Measurements from ENCODE around the gene ABCG8.

The ABCG8 gene

GRCh38 chr2:43796206-43796605 is 42.6 kb upstream of the ABCG8 start:
- Mint-ChIP-seq H3K27ac (no peak overlapping the region), H3K36me3 (ENCODE audit: low read depth) (peaks cover 38% of the 10 kb centered on the region), H3K4me1 (no peaks in the 10 kb centered on the region), H3K27me3 (ENCODE audit: low read depth, poor library complexity) (no peaks in the 10 kb centered on the region), H3K9me3 (no peaks in the 10 kb centered on the region), H3K4me3 (no peak overlapping the region)
- TF ChIP-seq, protein P1, sequence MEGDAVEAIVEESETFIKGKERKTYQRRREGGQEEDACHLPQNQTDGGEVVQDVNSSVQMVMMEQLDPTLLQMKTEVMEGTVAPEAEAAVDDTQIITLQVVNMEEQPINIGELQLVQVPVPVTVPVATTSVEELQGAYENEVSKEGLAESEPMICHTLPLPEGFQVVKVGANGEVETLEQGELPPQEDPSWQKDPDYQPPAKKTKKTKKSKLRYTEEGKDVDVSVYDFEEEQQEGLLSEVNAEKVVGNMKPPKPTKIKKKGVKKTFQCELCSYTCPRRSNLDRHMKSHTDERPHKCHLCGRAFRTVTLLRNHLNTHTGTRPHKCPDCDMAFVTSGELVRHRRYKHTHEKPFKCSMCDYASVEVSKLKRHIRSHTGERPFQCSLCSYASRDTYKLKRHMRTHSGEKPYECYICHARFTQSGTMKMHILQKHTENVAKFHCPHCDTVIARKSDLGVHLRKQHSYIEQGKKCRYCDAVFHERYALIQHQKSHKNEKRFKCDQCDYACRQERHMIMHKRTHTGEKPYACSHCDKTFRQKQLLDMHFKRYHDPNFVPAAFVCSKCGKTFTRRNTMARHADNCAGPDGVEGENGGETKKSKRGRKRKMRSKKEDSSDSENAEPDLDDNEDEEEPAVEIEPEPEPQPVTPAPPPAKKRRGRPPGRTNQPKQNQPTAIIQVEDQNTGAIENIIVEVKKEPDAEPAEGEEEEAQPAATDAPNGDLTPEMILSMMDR (IDR thresholded peaks at IDR 0.05): no peak
- no peak for DNase-seq

DNA sequence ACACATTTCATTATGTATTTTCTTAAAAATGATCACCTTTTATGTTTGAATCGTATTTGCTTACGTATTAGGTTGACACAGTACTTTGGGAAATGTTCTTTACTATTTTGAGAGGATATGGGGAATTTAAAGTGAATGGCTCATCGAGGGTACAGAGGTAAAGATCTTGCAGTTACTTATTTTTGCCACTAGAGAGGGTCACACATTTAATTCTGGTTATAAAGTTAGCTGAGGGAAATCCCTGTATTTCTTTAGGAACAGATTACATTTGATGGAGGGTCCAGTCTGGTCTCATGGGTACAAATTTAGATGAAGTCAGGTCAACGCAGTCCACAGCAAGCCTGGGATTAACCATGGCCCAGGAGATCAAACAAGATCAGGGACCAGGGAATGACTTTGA is 40.5 kb upstream of the ABCG8 start:
- Mint-ChIP-seq H3K27ac (no peak overlapping the region), H3K36me3 (ENCODE audit: low read depth) (peaks cover 26% of the 10 kb centered on the region), H3K4me3 (no peak overlapping the region), H3K27me3 (ENCODE audit: low read depth, poor library complexity) (no peaks in the 10 kb centered on the region), H3K9me3 (no peaks in the 10 kb centered on the region), H3K4me1 (no peaks in the 10 kb centered on the region)
- TF ChIP-seq, protein P1 (IDR thresholded peaks at IDR 0.05): peak; percentile 29
- DNase-seq: no peak

DNA sequence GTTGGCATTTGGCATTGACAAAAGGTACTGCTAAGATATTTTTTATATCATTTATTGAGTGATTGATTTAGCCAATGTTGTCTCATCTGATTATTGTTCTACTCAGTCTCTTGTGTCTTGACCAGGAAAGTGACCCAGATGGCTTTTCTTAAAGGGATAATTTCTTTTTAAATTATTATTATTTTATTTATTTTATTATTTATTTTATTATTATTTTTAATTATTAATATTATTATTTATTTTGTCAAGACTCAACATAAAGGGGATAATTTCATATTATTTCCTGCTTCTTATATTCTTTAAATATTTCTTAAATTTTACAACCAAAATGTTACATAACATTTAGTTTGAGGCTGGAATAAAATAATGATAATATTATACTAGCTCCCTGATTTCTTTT is 37.9 kb upstream of the ABCG8 start:
- Mint-ChIP-seq H3K27ac (no peak overlapping the region), H3K36me3 (ENCODE audit: low read depth) (peaks cover 12% of the 10 kb centered on the region)

DNA sequence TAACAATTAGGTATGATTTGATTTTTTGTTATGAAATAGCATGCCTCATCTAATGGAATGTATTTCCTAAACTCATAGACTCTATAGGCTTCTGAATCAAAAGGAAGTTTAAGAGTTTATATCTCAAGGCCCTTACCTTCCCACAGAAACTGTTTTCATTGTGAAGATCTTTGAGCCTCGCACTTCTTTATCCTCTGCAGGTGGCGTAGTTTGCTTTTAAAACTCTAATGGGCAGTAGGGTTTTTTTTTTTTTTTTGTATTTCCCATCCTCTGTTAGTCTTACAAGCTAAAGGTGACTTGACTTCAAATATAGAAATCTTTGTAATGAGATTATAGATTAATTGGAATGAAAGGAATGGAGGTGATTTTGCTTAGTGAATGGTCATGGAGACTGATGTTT is 36.6 kb upstream of the ABCG8 start:
- no peak for DNase-seq
- Mint-ChIP-seq H3K4me1 (no peaks in the 10 kb centered on the region), H3K4me3 (no peak overlapping the region), H3K27me3 (ENCODE audit: low read depth, poor library complexity) (no peaks in the 10 kb centered on the region), H3K9me3 (no peaks in the 10 kb centered on the region), H3K27ac (no peak overlapping the region), H3K36me3 (ENCODE audit: low read depth) (peaks cover 15% of the 10 kb centered on the region)
- TF ChIP-seq, protein P1 (IDR thresholded peaks at IDR 0.05): no peak

More for the DNA sequence above, 37.9 kb upstream of the ABCG8 start:
- no peak overlapping the region for H3K4me3 Mint-ChIP-seq
- DNase-seq: no peak
- no peaks in the 10 kb centered on the region for H3K4me1 Mint-ChIP-seq
- H3K27me3 Mint-ChIP-seq (ENCODE audit: low read depth, poor library complexity): no peaks in the 10 kb centered on the region
- TF ChIP-seq, protein P1 (IDR thresholded peaks at IDR 0.05): no peak
- no peaks in the 10 kb centered on the region for H3K9me3 Mint-ChIP-seq

GRCh38 chr2:43803113-43803512 is 35.7 kb upstream of the ABCG8 start:
- Mint-ChIP-seq H3K9me3 (no peaks in the 10 kb centered on the region), H3K36me3 (ENCODE audit: low read depth) (peaks cover 19% of the 10 kb centered on the region), H3K27me3 (ENCODE audit: low read depth, poor library complexity) (no peaks in the 10 kb centered on the region), H3K4me3 (no peak overlapping the region), H3K4me1 (no peaks in the 10 kb centered on the region), H3K27ac (no peak overlapping the region)
- no peak for DNase-seq
- TF ChIP-seq, protein P1 (IDR thresholded peaks at IDR 0.05): no peak

DNA sequence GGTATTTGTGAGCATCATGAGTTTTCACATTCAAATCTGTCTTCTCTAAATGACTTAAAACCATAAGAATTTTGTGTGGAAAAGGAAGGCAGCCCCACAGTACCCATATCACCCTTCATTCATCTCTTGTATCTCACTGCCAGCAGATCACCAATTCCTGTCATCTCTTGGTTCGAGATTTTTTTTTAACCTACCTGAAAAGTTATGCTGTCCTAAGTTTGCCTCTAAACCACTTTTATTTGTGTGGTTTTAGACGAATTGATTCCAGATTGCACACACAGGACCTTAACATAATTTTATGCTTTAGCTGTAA is 32.1 kb upstream of the ABCG8 start:
- H3K27me3 Mint-ChIP-seq (ENCODE audit: low read depth, poor library complexity): no peaks in the 10 kb centered on the region
- TF ChIP-seq, protein P1 (IDR thresholded peaks at IDR 0.05): no peak
- no peak overlapping the region for H3K27ac Mint-ChIP-seq
- no peaks in the 10 kb centered on the region for H3K9me3 Mint-ChIP-seq
- H3K4me1 Mint-ChIP-seq: no peaks in the 10 kb centered on the region
- no peak for DNase-seq
- H3K36me3 Mint-ChIP-seq (ENCODE audit: low read depth): peaks cover 19% of the 10 kb centered on the region
- H3K4me3 Mint-ChIP-seq: no peak overlapping the region

All from nephron progenitor cell (in vitro differentiated cells).